B cell (primary cell): ENCODE data around the gene MYO19. TPM values are rescaled to one million over a fixed set of nuclear protein-coding genes. Genes with fewer than 3 reads are reported as not detected.

Experiments used
- ATAC-seq: fragments of 200-7000 bp; cut with Tn5 transposase; one replicate; pipeline ENCODE4 v1.10.0; 2021; ENCODE audit warnings: low read depth, mild to moderate bottlenecking, moderate number of reproducible peaks, moderate library complexity
- CTCF ChIA-PET: fragments of 350-600 bp; sonication (Branson Sonifier 250); formaldehyde crosslinking; loops from one replicate; lab custom pipeline; 2021; ENCODE audit warnings: antibody characterized with exemption, inconsistent platforms; lab: Charles Lee
- POLR2A ChIA-PET: fragments of 350-600 bp; sonication (Branson Sonifier 250); formaldehyde crosslinking; loops from one replicate; lab custom pipeline; 2021; ENCODE audit warnings: antibody characterized with exemption; lab: Charles Lee
- DNase-seq: peaks from one replicate; pipeline ENCODE4 v3.0.0; 2013
- H2AFZ ChIP-seq: 2 replicates; pipeline ENCODE4 v1.6.1; 2012; ENCODE audit warnings: mild to moderate bottlenecking, low read depth, low read length; ENCODE audit not compliant: insufficient read depth, poor library complexity, severe bottlenecking
- H3K27ac ChIP-seq, 2 donors: 1 replicate in 1 of 2; 2 replicates in 1 of 2; pipeline ENCODE4 v1.5.1; 2012 to 2013; ENCODE audit warnings: low read length in 2 of 2, mild to moderate bottlenecking in 2 of 2, moderate library complexity in 1 of 2
- H3K27me3 ChIP-seq, 4 experiments: fragments of 200-600 bp in 1 of 4; sonication (generic) in 1 of 4; replicated peaks in 1 of 4; 1 replicate in 2 of 4; 2 replicates in 2 of 4; pipeline versions ENCODE4 v1.6.1 to v1.7.0; 2013 to 2016; ENCODE audit warnings: low read length in 3 of 4, mild to moderate bottlenecking in 2 of 4, mixed read lengths in 1 of 4, moderate library complexity in 1 of 4; ENCODE audit not compliant: insufficient read depth in 4 of 4, control insufficient read depth in 3 of 4; ENCODE audit errors: control extremely low read depth in 1 of 4
- H3K36me3 ChIP-seq, 2 experiments: replicated peaks in 1 of 2; 1 replicate in 1 of 2; 2 replicates in 1 of 2; pipeline versions ENCODE4 v1.6.1 to v1.7.1; 2013; ENCODE audit warnings: low read length in 1 of 2; ENCODE audit not compliant: insufficient read depth in 2 of 2, control insufficient read depth in 1 of 2; ENCODE audit errors: control extremely low read depth in 1 of 2, extremely low read depth in 1 of 2
- H3K4me1 ChIP-seq, 2 donors: fragments of 200-600 bp in 1 of 2; sonication (generic) in 1 of 2; 1 replicate in 1 of 2; 2 replicates in 1 of 2; pipeline versions ENCODE4 v1.5.1 to v1.6.1; 2013 to 2017; ENCODE audit warnings: low read length in 2 of 2; ENCODE audit not compliant: control insufficient read depth in 2 of 2, insufficient read depth in 2 of 2
- H3K4me2 ChIP-seq: replicated peaks from 2 replicates; pipeline ENCODE3; 2012; ENCODE audit warnings: mild to moderate bottlenecking, low read depth, low read length; ENCODE audit not compliant: poor library complexity, severe bottlenecking
- H3K4me3 ChIP-seq, 5 experiments: fragments of 200-600 bp in 1 of 5; sonication (generic) in 1 of 5; 1 replicate in 3 of 5; 2 replicates in 2 of 5; pipeline versions ENCODE4 v1.5.1 to v1.7.0; 2011 to 2016; ENCODE audit warnings: low read length in 4 of 5, mild to moderate bottlenecking in 4 of 5, low read depth in 2 of 5, control low read depth in 1 of 5, moderate library complexity in 1 of 5; ENCODE audit not compliant: insufficient read depth in 1 of 5; ENCODE audit errors: control extremely low read depth in 1 of 5, extremely low read depth in 1 of 5
- H3K79me2 ChIP-seq: fragments of 200-600 bp; sonication (generic); one replicate; pipeline ENCODE4 v1.6.0; 2016; ENCODE audit warnings: low read length; ENCODE audit not compliant: control insufficient read depth, insufficient read depth
- H3K9ac ChIP-seq: fragments of 200-600 bp; sonication (generic); 2 replicates; pipeline ENCODE4 v1.6.1; 2017; ENCODE audit warnings: mild to moderate bottlenecking, low read length, moderate library complexity
- H3K9me3 ChIP-seq, 3 donors: one replicate each; pipeline versions ENCODE4 v1.6.1 to v1.7.1; 2013; ENCODE audit warnings: low read length in 2 of 3; ENCODE audit not compliant: control insufficient read depth in 2 of 3, insufficient read depth in 1 of 3; ENCODE audit errors: control extremely low read depth in 1 of 3
- H4K20me1 ChIP-seq: 2 replicates; pipeline ENCODE4 v1.6.0; 2012; ENCODE audit warnings: mild to moderate bottlenecking, low read length; ENCODE audit not compliant: insufficient read depth, control insufficient read depth, poor library complexity, severe bottlenecking
- H3K27ac Mint-ChIP-seq: one replicate; pipeline ENCODE4 v1.8.0; 2021; ENCODE audit warnings: mixed read lengths
- H3K27me3 Mint-ChIP-seq: one replicate; pipeline ENCODE4 v1.8.0; 2021; ENCODE audit warnings: mixed read lengths
- H3K4me1 Mint-ChIP-seq: one replicate; pipeline ENCODE4 v1.8.0; 2021; ENCODE audit warnings: mixed read lengths
- H3K4me3 Mint-ChIP-seq: one replicate; pipeline ENCODE4 v1.8.0; 2021; ENCODE audit warnings: mixed read lengths
- H3K9me3 Mint-ChIP-seq: one replicate; pipeline ENCODE4 v1.8.0; 2022; ENCODE audit warnings: mixed read lengths; ENCODE audit not compliant: insufficient read depth
- EZH2 ChIP-seq: IDR thresholded peaks from 2 replicates; pipeline ENCODE4 v1.6.1; 2012; ENCODE audit warnings: borderline replicate concordance, low read depth, mild to moderate bottlenecking, moderate library complexity, low read length; ENCODE audit not compliant: insufficient read depth, poor library complexity, severe bottlenecking
- WGBS: methylation state at CpG from one replicate; pipeline ENCODE4 v1.1.5; 2013; ENCODE audit warnings: missing lambda C conversion rate; ENCODE audit not compliant: insufficient coverage; 5-methylcytosine and 5-hydroxymethylcytosine counted together
- intact Hi-C: fragments of 100-400 bp; cut with micrococcal nuclease; formaldehyde crosslinking; loops from one replicate; pipeline ENCODE4 v1.10.0; 2022
- polyA plus RNA-seq: library from polyadenylated mRNA; depleted of rRNA; stranded (reverse); fragments of >200 nt; gene quantifications from 2 replicates; pipeline ENCODE4 v1.2.3, GENCODE V29; 2012
- total RNA-seq, 2 donors: library from RNA; stranded (reverse); fragments of 120-200 nt in 1 of 2; gene quantifications; 1 replicate in 1 of 2; 2 replicates in 1 of 2; pipeline versions ENCODE4 v1.2.3 to v1.2.4, GENCODE V29; 2013 to 2022
- TF ChIP-seq, protein P1 (sequence below): fragments of 200-600 bp; IDR thresholded peaks from one replicate; pipeline ENCODE4 v1.8.0; 2022; ENCODE audit warnings: antibody characterized with exemption, mild to moderate bottlenecking

The MYO19 gene
- total and polyA plus RNA-seq, 2 donors (not counting 1 experiment from before 2014, with no cell fraction given): 65.7 to 88.7 TPM

- Mint-ChIP-seq H3K27ac (peak within 1 kb of the TSS; percentile 98), H3K27me3 (no peaks in the 10 kb centered on the region), H3K4me1 (peaks cover 36% of the 10 kb centered on the region), H3K9me3 (no peaks in the 10 kb centered on the region), H3K4me3 (peak within 1 kb of the TSS; percentile 96)
- Histone ChIP-seq H3K27ac (peak within 1 kb of the TSS; percentile 96 to 100), H3K79me2 (peaks cover 75% of the 10 kb centered on the region), H3K4me1 (peaks cover 31 to 40% of the 10 kb centered on the region in 2 donors), H2AFZ (peak within 1 kb of the TSS; percentile 89), H4K20me1 (peaks cover 41% of the 10 kb centered on the region), H3K4me2 (peak within 1 kb of the TSS; percentile 93), H3K9ac (peak within 1 kb of the TSS; percentile 100), H3K9me3 (no peaks in the 10 kb centered on the region), H3K36me3 (peaks cover under 1 to 9% of the 10 kb centered on the region in 2 experiments), H3K4me3 (peak within 1 kb of the TSS; percentile 74 to 94 (median 92)), H3K27me3 (no peaks in the 10 kb centered on the region)
- whole genome bisulfite sequencing: under 1% methylated on average over 62 of the region's 71 CpGs
- peak; percentile 96 for DNase-seq
- peak; percentile 68 for ATAC-seq
- POLR2A ChIA-PET: interaction anchor here (0.6 to 3.5 kb wide), 7 partner anchors 10 to 60 kb away, joined by 3 to 57 read pairs (median 4); partner anchors contain the start of genes MRM1, MYO19, PIGW and ZNHIT3
- TF ChIP-seq EZH2: no peak
- TF ChIP-seq, protein P1, sequence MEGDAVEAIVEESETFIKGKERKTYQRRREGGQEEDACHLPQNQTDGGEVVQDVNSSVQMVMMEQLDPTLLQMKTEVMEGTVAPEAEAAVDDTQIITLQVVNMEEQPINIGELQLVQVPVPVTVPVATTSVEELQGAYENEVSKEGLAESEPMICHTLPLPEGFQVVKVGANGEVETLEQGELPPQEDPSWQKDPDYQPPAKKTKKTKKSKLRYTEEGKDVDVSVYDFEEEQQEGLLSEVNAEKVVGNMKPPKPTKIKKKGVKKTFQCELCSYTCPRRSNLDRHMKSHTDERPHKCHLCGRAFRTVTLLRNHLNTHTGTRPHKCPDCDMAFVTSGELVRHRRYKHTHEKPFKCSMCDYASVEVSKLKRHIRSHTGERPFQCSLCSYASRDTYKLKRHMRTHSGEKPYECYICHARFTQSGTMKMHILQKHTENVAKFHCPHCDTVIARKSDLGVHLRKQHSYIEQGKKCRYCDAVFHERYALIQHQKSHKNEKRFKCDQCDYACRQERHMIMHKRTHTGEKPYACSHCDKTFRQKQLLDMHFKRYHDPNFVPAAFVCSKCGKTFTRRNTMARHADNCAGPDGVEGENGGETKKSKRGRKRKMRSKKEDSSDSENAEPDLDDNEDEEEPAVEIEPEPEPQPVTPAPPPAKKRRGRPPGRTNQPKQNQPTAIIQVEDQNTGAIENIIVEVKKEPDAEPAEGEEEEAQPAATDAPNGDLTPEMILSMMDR: no peak
- CTCF ChIA-PET: interaction anchor here (0.8 to 5.0 kb wide), 3 partner anchors 10 to 59 kb away, joined by 3 to 34 read pairs (median 4); partner anchors contain the start of genes MRM1, MYO19 and PIGW
- intact Hi-C loops: loop anchor here (1.0 to 10.0 kb wide), 8 partner anchors 9 to 1200 kb away; partner anchors contain the start of genes AATF, DHRS11, MRM1 and ZNHIT3
Observed at GRCh38 chr17:36544307-36545076, 9.8 kb upstream of the MYO19 start, which contains the start of gene GGNBP2. Gene GGNBP2 (plus strand): TSS chr17:36544919. CDS start chr17:36545725, 806 bp downstream.
